ENCODE results near the gene APBB2.

- TF ChIP-seq CTCF (IDR thresholded peaks at IDR 0.05) = no peak
- no peak for TF ChIP-seq POLR2A (IDR thresholded peaks at IDR 0.05)
These were observed 149.4 kb downstream of the APBB2 start for GRCh38 chr4:41064953-41065352.
